Middle frontal gyrus (tissue), 1 donor: ENCODE data around the gene BSND.

Source experiments
- DNase-seq: peaks from one replicate; pipeline ENCODE4 v3.0.0-alpha.2; 2015; ENCODE audit warnings: low spot score; ENCODE audit errors: extremely low spot score

The BSND gene

DNA sequence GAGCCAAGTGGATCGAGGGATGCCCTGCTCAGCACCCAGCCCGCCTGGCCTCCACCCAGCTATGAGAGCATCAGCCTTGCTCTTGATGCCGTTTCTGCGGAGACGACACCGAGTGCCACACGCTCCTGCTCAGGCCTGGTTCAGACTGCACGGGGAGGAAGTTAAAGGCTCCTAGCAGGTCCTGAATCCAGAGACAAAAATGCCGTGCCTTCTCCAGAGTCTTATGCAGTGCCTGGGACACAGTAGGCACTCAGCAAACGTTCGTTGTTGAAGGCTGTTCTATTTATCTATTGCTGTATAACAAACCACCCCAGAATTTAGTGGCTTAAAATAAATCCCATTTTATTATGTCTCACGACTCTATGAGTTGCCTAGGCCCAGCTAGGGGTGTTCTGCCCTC, 6.8 kb upstream of the BSND start:
- no peak for DNase-seq

DNA sequence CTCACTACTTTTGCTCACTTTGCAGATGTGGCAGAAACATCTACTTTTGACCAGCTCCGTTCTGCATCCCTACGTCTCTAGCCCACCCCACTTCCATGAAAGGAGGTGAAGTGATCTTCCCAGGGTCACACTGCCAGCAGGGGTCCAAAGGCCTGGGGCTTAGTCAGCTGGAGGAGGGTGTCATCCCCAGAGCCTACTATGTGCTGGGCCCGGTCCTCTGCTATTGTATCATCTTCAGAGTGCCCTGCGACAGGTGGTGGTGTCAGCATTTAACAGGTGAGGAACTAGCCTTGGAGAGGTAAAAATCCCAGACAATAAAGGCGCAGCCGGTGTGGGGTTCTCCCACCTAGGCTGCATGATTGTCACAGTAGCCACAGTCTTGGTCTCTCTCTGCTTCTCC, 5.6 kb upstream of the BSND start:
- no peak for DNase-seq

DNA sequence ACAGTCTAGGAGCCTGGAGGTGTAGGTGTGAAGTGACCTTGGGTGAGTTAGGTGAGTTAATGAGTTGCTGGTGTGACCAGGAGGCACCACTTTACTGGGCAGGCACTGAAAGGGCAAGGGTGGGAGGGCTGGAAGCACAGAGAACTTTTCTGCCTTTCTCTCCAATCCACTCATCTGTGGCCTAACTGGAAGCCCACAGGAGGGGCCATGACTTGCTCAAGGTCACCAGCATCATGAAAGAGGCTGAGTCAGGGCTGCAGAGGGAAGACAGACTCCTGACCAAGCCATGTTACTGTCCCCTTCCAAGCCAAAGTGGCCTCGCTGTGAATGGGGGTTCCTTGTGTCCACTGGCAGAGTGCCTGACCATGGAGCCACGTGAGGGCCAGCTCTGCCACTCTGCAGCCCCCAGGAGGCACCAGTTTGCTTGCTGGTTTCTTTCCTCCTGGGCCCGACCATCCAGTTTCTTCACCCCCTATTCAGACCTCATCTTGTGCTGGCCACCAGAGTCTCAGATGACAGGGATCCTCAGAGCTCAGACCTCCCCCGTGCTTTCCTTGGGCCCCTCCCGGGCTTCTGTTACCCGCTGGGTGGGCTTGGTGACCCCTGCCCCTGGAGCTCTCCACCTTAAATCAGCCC, 4.3 kb upstream of the BSND start:
- DNase-seq, result no peak

DNA sequence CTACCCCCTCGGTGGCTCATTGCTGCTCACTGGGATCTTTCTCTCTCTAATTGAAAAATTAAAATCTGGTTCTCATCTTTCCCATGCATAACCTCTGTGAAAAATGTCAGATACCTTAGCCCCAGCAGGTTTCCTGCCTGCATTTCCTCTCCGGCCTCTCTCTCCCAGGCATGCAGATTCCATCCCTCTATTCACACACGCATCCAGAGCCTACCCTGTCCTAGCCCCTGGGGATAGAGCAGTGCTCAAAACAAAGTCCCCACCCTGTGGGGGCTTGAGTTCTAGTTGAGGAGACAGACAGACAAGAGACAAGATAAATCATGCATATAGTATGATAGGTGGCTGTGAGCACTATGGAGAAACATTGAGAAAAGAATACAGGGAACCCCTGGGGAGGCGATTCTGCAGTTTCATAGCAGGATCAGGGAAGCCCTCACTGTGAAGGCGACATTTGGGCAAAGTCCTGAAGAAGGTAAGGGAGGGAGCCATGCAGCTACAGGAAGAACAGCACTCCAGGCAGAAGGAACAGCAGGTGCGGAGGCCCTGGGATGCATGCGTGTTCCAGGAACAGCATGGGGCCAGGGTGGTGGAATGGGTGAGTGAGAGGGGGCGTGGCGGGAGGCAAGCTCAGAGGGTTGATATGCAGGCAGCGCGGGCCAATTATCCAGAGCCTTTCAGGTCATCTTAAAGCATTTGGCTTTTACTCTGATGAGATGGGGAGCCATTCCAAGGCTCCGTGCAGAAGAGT, 3.5 kb upstream of the BSND start:
- no peak for DNase-seq

DNA sequence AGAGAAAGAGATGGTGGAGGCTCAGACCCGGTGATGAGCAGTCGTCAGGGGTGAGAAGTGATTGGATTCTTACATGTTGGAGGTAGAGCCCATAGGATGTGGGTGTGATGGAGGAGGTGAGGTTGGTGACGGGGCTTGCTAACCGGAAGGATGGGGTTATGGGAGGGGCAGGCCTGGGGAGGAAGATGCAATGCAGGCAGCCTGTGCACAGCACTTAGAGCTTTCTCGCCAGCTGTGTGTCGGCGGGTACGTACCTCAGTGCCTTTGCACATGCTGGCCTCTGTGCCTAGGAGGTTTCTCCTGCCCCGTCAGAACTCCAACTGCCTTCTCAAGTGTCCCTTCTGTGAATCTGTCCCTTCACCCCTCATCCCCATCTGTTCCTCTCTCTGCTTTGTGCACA, 2.9 kb upstream of the BSND start:
- DNase-seq, result no peak

DNA sequence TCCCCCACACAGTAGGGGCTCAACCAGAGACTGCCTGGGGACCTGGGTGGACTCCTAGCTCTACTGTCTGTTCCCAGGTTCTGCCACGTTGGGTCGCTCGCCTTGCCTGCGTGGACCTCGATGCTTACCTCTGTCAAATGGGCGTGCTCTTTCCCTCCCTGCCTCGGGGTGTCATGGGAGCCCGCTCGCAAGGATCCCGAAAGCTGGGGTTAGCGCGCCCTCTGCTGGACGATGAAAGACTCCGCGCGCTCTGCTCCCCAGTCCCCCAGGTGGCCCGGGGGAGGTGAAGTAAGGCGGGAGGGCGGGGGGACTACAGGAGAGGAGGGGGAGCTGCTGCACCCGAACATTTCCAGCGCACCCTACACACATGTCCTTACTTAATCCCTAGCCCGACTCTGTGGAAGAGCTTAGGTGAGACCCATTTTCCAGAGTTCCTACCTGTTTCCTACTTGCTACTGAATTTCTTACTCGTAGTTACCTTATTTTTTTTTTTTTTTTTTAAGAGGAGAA, 2.3 kb upstream of the BSND start:
- no peak for DNase-seq

DNA sequence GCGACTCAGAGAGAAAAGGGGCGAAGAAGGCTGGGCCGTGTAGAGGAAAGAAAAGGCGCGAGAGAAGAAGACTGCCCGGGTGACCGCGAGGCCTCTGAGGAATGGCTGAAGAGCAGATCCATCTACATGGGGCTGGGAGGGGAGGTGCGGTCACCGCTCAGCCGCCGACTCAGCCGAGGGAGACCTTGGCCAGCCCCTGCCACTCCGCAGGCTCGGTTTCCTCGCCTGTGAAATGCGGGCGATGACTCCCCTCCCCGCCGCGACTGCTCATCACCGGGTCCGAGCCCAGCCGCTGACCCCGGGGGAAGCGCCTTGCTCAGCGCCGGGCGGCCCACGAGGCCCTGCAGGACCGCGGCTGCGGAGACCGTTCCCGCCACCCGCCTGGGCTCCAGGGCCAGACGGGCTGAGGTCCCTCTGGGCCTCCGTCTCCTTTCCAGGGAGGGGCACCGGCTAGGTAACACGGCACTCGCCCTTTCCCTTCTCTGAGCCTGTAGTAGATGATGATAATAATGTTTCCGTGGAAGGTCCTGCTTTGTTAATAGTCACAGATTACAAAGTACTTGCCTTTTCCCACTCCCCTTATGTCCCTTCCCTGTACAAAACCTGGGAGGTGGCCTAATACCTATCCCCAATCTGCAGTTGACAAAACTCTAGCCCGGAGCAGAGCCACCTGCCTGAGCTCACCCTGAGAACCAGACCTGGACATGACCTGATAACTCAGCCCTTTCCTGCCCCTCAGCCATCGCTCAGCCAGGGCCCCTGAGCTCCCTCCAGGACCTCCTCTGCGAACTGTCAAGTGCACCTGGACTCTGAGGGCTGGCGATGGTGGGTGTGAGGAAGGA, 1.6 kb upstream of the BSND start:
- DNase-seq, result no peak

DNA sequence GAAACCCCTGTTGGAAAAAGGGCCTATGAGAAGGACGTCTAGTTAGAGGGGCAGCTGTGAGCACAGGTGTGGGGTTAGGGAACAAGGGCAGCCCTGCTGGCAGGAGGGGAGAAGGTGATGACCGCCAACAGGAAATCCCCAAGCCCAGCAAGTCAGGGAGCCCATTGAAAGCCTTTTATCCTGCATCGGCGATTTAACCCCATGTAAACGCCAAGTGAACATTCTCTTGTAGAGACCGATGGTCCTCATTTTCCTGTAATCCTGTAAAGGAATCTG, 1.1 kb upstream of the BSND start:
- DNase-seq, result no peak

DNA sequence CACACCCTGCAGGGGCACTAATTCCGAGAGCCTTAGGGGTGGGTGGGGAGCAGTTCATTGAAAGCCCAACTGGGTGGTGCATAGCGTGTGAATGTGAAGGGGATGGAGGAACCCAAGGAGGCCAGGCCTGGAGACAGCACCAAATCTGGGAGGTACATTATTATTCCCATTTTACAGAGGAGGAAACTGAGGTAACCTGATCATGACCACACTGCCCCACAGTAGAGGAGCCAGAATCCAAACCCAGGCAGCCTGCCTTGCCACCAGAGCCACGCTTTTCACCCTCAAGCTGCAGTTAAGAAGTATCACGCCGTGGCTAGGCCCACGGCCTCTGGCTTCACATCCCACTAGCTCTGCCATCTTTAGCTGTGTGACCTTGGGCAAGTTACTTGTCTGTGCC, 633 bp upstream of the BSND start:
- no peak for DNase-seq

DNA sequence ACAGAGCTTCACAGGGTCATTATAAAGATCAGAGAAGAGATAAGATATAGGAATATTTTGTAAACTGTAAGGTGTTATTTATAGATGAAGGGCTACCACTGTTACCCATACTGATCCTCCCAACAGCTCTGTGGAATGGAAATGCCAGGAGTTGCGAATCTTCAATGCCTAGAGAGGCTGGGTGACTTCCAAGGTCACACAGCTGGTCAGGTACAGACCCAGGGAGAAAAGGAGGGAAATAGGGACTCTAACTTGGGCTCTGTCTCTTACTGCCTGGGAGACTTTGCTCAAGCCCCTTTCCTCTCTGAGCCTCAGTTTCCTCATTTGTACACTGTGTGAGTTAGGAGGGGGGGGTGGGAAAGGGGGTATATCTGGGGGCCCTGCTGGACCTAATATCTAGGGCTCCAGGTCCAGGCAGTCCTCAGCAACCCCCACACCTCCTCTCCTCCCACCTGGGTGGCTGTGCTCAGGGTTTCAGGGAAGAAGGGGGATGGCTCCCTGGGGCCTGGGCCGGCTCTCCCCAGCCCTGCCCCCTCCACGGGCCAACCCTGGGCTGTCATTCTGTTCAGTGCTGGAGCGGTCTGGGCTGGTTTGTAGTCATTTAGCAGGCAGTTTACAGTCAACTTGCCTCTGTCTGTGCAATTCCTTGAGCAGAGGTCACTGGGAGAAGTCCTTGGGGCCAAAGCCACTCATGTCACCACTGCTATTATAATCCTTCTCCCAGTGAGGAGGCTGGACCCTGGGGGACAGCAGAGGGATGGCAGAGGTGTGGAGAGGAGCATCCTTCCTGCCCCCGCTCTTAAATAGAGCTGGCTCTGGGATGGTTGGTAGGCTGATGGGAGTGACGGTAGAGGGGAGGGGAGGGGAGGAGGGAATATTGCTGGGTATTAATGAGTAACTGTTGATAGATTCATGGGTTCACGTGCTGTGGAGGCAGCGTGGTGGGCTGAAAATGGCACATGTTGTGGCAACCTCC, 1.7 kb downstream of the BSND start:
- no peak for DNase-seq

DNA sequence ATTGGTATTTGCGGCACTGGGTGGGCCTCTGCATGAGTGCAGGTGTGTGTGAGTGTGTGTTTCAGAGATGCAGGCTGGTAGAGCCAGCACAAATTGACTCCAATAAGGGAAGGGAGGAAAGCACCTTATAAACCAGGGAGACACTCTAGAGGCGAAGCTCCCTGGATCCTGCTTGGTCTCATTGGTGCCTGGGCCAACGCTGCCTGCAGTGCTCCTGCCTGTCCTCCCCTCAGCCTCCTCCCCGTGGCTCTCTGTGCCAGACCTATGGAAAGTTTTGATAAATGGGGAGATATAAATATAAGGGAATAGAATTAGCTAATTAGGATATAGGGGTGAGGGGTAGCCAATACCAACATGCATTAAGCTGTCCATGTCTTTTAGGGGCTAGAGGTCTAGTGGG, 2.6 kb downstream of the BSND start:
- no peak for DNase-seq

DNA sequence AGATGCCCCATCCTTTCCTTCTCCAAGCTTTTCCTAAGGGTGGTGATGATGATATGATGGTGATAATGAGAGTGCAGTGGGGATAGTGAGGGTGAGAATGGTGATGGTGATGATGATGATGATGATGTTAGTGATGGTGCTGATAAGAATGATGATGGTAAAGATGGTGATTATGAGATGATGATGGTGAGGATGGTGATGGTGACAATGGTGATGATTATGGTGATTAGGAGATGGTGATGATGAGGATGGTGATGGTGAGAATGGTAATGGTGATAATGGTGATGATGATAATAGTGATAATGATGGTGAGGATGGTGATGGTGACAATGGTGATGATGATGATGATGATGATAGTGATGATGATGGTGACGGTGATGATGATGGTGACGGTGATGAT, 4.0 kb downstream of the BSND start:
- DNase-seq, result no peak

DNA sequence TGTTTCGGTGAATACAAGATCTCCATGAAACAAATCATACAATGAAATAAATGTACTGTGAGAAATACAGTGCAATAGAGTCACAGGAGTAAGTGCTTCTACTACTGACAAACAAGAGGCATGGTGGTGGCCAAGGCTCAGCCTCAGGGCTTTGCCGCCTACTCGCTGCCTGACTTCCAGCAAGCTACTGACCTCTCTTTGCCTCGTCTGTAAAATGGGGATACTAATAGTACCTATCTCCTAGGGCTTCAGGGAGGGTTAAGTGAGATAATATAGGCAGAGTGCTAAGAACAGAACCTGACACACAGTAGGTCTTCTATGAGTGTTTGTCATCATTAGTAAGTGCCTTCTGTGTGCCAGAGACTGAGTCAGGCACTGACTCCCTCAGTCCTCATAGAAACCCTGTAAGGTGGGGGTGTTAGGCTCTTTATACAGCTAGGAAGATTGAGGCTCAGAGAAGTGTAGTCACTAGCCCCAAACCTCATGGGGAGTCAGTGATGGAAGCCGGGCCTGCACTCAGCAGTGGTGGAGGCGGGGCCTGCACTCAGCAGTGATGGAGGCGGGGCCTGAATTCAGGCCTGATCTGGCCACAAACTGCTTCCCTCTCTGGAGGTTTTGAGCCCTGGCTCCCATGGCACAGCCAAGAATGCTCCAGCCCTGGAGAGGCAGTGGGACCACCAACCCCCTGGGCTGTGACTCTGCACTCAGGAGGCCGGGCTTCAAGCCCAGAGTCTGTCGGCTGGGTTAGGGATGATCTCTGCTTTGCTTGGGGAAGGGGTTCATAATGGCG, 6.8 kb downstream of the BSND start:
- no peak for DNase-seq

DNA sequence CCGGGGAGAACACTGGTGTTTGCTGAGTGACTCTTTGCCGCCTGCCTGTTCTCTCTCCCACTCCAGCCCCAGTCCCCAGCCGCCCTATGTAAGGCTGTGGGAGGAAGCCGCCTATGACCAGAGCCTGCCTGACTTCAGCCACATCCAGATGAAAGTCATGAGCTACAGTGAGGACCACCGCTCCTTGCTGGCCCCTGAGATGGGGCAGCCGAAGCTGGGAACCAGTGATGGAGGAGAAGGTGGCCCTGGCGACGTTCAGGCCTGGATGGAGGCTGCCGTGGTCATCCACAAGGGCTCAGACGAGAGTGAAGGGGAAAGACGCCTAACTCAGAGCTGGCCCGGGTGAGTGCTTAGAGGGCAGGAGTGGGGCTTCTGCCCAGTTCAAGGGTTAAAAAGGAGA, 8.2 kb downstream of the BSND start:
- no peak for DNase-seq

DNA sequence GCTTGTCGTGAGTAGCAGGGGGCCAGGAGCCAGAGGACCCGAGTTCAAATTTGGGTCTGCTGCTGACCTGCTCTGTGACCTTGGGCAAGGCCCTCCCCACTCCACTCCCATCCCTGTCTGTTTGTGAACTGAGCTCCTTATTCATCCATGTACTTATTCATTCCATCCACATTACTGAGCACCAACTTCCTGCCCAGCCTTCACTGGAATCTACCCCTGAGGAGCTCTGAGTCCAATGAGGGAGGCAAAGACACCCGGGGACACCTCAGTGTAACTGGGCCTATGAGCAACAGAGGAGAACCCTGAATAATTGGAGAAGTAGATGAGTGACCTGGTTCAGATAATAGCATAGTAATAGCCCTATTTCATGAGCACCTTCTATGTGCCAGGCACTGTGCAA, 8.9 kb downstream of the BSND start:
- DNase-seq, result no peak

DNA sequence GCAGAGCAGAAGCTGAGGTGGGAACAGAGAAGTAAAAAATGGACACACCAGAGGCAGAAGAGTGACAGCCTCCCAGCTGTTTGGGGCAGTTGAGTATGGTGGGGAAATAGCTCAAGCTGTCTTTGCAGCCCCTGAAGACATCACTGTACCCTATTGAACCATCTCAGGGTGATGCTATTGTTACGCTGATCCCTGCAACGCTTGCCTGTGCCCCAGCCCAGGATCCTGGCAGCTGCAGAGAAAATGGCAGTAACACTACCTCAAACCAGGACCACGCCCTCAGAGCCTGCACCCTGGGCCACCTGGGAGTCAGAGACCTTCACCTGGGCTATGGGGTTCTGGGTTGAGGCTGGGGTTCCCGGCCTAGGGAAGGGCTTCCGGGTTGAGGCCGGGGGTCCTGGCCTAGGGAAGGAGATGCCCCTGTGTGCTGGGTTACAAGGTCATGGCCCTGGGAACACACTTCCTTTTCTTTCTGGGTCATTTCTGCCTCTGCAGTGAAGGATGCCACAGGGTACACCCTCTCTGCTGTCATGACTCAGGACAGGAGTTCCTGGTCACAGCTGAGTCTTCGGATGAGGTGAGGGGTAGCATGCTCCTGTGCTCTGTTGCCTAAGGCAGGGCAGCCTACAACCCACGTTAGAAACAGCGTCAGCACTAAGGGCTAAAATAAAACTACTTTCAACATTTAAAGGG, 11.6 kb downstream of the BSND start:
- no peak for DNase-seq

DNA sequence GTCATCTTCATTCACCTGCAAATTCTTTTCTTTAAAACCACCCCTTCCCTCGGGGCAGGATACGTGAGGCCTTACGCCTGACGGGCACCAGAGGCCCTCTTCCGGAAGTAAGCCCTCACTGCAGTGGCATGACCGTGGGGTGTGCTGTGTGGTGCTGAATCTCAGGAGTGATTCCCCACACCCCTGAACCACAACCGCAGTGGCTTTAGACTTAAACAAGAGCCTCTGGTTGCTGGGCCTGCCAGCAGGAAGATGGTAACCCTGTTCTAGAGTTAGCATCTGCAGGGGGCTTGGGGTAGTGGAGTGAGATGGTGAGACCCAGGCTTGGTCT, 12.1 kb downstream of the BSND start:
- no peak for DNase-seq

DNA sequence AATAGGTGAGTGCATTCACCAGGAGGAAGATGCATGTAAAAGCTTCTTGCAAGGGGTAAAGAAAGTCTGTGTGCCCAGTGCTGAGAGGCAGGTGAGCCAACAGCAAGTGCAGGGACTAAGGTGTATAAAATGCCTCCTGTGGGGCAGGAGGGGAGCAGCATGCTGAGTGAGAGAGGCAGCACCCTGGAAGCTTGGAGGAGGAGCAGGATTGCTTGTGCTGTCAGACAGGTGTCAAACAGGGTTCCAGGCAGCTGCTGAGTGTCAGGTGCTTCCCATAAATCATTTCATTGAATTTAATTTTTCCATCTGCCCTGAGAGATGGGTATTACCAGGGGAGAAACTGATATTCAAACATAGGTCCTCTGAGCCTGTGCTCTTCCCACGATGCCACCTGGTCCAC, 13.9 kb downstream of the BSND start:
- no peak for DNase-seq

DNA sequence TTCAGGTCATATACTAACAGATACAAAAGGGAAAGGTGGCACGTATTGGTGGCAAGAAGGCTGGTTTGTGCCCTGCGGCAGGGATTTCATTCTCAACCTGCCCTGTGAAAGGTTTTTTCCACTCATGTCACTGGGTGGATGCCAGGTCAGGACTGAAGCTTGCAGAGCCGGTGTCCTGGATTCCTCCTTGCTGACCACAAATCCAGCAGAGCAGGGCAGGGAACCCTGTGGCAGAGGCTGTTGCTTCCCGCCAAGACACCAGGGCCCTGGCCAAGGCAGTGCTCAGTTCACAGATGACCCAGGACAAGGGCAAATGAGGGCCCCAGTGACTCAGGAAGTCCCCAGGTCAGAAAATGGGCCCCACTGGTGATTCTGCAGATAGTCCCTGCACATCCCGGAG, 16.4 kb downstream of the BSND start:
- DNase-seq, result no peak
